Measurements from ENCODE around the gene NKAIN1.

DNA sequence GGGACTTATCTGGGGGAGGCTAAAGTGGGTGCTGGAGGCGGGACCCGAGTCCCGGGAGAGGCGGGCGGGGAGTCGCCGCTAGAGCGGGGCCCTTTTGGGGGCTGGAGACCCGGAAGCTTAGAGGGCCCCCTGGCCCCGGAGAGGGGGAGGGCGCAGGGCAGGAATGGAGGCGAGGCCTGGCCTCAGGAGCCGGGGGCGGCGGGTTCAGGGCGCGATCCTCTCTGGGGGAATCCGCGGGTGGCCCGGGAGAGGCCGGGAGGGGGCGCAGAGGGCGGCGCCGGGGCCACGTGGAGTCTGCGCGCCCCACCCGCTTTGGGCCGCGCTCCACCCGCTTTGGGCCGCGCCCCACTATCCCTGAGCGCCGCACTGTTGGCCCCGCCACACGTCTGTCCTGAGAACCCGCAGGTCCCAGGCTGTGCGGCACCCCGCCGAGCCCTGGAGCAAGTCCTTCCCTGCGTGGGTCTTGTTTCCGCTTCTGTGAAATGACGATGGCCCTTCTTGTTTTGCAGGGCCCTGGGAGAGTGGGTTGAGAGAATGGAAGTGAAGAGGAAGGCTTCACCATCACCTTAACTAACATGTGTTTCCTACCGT is 84.4 kb downstream of the NKAIN1 start:
- TF ChIP-seq CTCF (IDR thresholded peaks at IDR 0.05; ENCODE audit: poor library complexity, severe bottlenecking) = no peak
- no peak for TF ChIP-seq TAF1 (IDR thresholded peaks at IDR 0.05; ENCODE audit: low read depth)
- no peak for TF ChIP-seq REST (IDR thresholded peaks at IDR 0.05; ENCODE audit: borderline replicate concordance)
- no peak for TF ChIP-seq RAD21 (conservative IDR thresholded peaks at IDR 0.05)
- no peak for TF ChIP-seq EZH2 (IDR thresholded peaks at IDR 0.05; ENCODE audit: borderline replicate concordance, insufficient read depth, low read length, poor library complexity, severe bottlenecking)
- peak; percentile 31 for TF ChIP-seq POLR2AphosphoS5 (IDR thresholded peaks at IDR 0.05)

Data from neural cell (in vitro differentiated cells).